Umbilical cord (tissue), 2 donors: Measurements from ENCODE around the gene PRR5L. TPM values are rescaled to one million over a fixed set of nuclear protein-coding genes. Genes with fewer than 3 reads are reported as not detected.
"Not testable (repeated sequence)": the region's sequence is repeated elsewhere in the genome, so short reads cannot be mapped to it uniquely, and the experiment has no call there.

Experiments used
- DNase-seq: peaks from one replicate; pipeline ENCODE4 v3.0.0-alpha.2; 2015; ENCODE audit warnings: low spot score
- total RNA-seq: library from RNA; depleted of rRNA; stranded (reverse); fragments of >200 nt; gene quantifications from one replicate; pipeline ENCODE4 v1.2.3, GENCODE V29; 2014; ENCODE audit warnings: low replicate concordance; ENCODE audit not compliant: insufficient read depth

The PRR5L gene
- total RNA-seq, 1 donor from 2014 or later: 46.9 TPM

- DNase-seq: no peak
Measured at GRCh38 chr11:36280531-36280930, 15.6 kb upstream of the PRR5L start.

GRCh38 chr11:36281850-36282249 lies 14.2 kb upstream of the PRR5L start:
- DNase-seq: no peak

DNA sequence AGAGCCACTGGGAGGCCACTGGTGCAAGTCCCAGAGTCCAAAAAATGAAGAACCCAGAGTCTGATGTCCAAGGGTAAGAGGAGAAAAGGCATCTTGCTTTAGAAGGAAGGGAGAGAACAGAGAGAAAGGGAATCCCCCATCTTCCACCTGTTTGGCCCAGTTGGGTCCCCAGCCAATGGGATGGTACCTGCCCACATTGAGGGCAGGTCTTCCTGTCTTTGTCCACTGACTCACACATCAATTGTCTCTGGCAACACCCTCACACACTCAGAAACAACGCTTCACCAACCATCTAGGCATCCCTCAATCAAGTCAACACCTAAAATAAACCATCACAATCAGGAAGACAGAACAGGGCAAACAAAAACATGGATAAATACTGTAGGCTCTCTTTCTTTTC lies 13.2 kb upstream of the PRR5L start:
- no peak for DNase-seq

DNA sequence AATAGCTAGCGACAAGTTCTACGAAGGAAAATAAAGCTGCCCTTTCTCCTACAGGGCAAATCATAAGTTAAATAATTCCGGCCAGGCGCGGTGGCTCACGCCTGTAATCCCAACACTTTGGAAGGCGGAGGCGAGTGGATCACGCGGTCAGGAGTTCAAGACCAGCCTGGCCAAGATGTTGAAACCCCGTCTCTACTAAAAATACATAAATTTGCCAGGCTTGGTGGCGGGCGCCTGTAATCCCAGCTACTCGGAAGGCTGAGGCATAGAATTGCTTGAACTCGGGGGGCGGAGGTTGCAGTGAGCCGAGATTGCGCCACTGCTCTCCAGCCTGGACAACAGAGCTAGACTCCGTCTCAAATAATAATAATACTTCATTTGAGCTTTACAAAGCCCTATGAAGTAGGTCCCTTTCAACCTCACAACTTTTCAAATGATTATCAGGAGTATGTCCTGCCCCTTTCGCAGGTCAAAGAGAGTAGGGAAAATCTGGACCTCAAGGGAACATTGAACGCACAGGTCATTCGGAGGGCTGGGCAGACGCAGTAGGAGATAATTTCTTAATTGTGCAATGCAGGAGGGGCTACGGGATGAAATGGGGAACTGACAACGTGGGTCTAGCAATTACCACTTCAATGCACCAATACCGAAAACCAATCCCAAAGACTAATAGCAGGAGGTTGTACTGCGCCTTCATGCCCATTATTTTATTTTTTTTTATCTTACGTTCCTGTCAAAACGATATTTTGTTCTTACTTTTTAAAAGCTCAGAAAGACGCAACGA lies 7.5 kb upstream of the PRR5L start:
- no peak for DNase-seq

DNA sequence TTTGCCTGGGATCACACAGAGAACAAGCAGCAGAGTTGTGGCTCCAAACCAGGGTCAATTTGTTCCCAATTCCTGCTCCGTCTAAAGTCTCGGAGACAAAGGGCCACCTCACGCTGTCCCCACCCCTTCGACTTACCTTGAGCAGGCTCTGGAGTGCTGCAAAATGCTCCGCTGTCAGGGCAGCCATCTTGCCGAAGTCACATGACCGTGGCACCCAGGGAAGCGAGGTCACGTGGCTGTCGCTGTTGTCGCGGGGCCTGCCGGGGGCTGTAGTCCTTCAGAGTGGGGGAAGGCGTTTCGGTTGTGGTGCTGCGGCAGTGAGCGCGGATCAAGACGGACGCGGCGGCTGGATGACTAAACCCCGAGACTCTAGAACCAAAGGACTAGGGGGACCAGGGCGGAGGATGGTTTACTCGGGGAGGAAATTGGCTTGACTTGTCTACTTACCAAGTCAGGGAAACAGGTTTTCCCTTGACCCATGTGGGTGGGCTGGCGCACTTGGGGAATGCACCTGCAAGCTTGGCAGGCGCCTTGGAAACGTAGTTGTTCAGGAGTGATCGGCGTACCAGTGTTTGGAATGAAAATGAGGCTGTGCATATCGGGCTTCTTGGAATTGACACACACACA lies 6.7 kb upstream of the PRR5L start, which contains the start of gene COMMD9:
TSS of gene COMMD9 (minus strand) at position 199 of the 627 bp plus-strand sequence. CDS start at position 187, 12 bp downstream.
- DNase-seq: peak; percentile 97

DNA sequence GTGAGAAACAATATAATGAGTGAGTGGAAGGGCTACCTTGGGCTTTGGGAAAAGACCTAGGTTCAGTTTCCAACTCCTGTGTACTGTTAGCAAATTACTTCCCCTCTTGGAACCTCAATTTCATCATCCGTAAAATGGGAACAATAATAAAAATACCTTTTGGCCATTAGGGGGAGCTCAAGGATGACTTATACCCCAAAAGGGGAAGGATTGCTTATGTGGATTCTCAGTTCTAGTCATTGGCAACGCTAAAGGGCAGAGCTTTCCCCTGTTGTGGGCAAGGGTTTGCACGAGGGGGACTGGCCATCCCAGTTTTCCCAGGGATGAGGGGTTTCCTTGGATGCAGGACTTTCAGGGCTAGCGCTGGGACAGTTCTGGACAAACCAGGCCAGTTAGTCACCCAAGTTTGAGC lies 3.8 kb upstream of the PRR5L start:
- peak; percentile 25 for DNase-seq

GRCh38 chr11:36296884-36297543 lies 926 bp downstream of the PRR5L start:
- DNase-seq: no peak

GRCh38 chr11:36300650-36301049 lies 4.6 kb downstream of the PRR5L start:
- peak; percentile 87 for DNase-seq

DNA sequence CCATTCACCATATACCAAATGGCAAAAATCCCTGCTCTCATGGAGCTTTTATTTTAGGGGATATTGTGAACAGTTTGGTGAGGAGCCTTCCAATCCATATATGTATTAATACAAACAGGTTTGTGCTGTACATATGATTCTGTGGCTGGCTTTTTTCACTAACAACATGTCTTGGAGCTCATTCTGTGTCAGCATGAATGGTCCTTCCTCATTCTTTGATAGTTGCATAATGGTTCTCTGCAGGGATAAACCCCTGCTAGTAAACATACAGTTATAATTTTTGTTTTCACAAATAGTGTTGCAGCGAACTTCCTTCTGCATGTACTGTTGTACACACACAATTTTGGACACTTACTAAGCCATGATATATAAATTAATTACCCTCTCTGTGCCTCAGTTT lies 8.3 kb downstream of the PRR5L start:
- peak; percentile 70 for DNase-seq

- no peak for DNase-seq
Measured at GRCh38 chr11:36305047-36305446, 9.0 kb downstream of the PRR5L start.

DNA sequence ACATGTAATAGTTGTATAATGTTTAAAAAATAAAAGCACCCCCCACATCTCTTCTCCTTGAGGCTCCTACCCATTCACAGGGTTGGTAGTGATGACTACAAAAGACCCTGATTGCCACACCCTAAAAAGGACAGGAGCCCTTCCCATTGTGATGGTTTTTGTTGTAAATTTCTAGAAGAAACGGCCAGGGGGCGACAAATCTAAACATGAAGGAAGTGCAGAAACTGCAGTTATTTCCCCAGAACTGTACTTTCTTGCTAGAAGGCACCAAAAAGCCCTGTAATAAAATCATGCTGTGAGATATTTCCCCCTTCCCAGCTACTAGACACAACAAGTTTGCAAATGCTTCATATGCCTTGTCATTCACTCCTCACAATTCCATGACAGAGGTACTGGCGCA lies 10.8 kb downstream of the PRR5L start:
- peak; percentile 63 for DNase-seq

DNA sequence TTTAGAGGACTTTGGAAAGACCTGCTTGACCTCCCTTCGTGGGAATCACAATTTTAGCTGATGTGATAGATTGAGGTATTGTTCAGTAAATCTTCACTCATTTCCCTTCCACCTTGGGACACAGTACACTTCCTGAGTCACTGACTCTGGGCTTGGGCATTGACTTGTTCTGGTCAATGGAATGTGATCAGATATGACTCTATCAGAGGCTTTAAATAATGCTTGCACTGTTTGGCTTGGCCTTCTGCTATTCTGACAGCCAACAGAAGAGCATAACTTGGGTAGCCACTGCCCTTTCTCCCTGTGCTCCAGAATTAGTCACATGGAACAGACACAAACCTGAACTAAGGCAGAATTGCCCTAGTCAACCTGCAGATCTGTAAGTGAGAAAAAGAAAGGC lies 12.5 kb downstream of the PRR5L start:
- no peak for DNase-seq

GRCh38 chr11:36309779-36310178 lies 13.7 kb downstream of the PRR5L start:
- DNase-seq: no peak

DNA sequence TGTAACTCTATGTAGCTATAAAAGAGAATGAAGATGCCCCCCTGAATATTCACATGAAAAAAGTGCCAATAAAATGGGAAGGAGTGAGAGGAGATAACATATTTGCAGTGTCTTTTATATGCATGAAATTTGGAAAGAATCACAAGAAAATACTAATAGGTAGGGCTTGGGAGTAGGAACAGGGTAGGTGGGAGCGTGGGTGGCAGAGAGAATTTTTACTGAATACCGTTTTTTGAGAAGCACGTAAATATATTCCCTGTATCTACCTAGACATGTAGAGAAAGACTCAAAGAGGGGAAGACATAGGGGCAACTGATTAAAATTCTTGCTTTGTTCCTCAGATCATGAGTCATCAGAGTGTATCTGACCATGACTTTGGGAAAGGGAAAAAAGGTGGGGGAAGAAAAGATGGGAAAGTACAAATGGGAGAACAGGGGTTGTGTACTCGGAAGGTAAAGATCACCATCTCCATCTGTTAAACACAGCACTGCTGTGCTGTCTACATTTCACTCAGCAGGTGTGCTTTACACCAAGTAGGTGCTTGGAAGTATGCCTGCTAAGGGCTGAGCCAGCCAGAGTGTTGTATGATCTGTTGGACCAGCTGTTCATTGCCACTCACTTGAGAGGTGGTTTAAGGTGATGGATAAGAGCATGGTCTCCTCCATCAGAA lies 16.0 kb downstream of the PRR5L start:
- no peak for DNase-seq

DNA sequence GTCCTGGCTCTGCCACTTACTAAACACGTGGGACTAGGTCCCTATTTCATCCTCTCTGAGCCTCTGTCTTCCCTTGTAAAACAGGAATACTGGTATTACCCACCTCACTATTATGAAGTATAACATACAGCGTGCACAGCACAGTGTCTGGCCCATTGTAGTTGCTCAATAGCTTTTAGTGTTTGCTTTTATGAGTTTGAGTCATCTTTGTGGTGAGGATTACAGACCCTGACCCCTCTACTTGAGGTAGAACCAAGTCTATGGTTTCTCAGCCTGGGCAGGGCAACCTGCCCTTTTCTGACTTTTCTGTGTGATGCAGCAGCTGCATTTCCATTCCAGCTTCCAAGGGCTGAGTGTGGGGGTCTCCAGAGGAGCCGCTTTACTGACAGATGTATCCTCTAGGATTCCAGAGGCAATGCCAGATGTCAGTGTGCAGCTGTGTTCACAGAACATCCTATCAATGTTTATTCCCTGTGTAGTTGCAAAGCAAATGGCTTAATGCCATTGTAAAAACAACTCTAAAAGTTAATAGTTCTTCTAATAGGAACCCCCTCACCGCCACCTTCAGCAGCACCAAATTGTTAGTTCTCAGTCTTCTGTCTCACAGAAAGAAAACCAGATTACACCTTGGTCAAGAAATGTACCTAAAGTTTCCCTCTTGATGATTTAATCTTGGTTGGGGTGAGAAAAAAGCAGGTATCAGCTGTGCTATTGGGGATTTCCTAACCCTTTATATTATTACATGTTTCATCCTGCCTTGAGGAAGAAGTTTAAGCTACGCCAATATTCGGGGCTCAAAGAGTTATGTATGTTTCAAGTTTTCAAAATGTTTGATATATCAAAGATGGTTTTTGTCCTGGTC lies 16.8 kb downstream of the PRR5L start:
- no peak for DNase-seq

DNA sequence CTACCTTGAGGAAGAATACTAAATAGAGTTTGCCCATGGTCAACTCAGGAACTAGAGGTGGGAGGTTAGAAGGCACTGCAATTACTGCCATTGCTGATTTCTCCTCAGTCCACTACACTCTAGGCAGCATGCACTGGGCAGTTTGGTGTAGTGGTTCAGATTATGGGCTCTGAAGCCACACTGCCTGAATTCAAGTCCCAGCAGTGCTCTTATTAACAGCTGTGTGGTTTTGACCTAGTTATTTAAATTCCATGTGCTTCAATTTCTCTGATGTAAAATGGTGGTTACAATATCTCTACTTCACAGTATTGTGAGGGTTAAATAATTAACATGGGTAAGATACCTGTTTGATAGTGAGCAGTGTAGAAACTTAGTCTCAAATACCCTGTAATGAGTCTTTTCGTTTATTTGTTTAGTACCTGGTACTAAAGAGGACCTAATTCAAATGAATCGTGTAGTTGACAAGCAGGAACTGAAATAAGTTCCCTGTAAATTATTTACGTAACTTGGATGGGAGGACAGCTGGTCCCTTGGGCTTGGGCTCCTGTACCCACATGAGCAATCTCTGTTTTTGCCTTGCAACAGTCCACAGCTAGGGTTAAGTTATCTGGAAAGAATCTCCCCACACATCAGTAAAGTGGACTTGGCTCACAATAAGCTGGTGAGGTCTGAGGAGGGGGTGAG lies 17.8 kb downstream of the PRR5L start:
- no peak for DNase-seq

GRCh38 chr11:36314434-36314767 lies 18.3 kb downstream of the PRR5L start:
- no peak for DNase-seq

GRCh38 chr11:36316049-36316448 lies 20.0 kb downstream of the PRR5L start:
- DNase-seq: no peak

DNA sequence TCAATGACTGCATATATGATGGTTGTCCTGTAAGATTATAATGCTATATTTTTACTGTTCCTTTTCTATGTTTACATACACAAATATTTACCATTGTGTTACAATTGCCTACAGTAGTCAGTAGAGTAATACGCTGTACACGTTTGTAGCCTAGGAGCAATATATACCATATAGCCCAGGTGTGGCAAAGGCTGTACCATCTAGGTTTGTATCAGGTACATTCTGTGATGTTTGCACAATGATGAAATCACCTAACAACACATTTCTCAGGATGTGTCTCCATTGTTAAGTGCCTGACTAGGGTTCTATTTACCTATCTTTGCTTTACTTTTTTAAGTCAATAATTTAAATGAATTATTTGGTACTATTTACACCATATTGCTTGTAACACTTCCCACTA lies 21.9 kb downstream of the PRR5L start:
- no peak for DNase-seq

DNA sequence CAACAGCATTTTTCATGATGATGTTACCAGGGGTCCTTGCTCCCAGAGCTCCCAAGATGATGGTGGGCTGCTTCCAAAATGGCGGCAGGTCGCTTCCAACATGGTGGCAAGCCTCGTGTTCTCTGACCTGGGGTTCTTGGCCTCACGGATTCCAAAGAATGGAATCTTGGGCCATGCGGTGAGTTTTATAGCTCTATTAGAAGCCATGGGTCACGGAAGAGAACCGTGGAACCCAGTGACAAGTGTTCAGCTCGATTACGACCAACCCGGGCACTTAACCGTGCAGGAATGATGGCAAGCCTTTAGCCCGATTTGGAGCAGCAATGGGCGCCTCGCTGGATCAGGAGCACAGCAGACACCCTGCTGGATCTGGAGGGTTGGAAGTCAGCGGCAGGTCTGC lies 28.9 kb downstream of the PRR5L start:
- DNase-seq: not testable (repeated sequence)

DNA sequence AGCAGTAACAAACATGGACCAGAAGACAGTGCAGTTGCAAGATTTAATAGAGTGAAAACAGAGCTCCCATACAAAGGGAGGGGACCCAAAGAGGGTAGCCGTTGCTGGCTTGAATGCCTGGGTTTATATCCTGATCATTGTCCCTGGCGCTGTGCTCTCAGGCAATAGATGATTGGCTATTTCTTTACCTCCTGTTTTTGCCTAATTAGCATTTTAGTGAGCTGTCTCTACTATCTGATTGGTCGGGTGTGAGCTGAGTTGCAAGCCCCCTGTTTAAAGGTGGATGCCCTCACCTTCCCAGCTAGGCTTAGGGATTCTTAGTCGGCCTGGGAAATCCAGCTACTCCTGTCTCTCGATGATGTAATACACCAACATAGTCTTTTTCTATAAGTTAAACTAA lies 29.3 kb downstream of the PRR5L start:
- DNase-seq: not testable (repeated sequence)
